ENCODE results near the gene FAS.

FAS gene

GRCh38 chr10:88971221-88972061, 19.2 kb upstream of the FAS start:
- DNase-seq = no peak

- DNase-seq = no peak
Measured at GRCh38 chr10:88974012-88974411, 16.6 kb upstream of the FAS start.

GRCh38 chr10:88974446-88975376, 15.9 kb upstream of the FAS start:
- no peak for DNase-seq

- DNase-seq = no peak
Measured at GRCh38 chr10:88975377-88975720, 15.2 kb upstream of the FAS start.

GRCh38 chr10:88978463-88978862, 12.1 kb upstream of the FAS start:
- DNase-seq = no peak

- no peak for DNase-seq
Measured at GRCh38 chr10:88979153-88979562, 11.4 kb upstream of the FAS start.

- DNase-seq = no peak
Measured at GRCh38 chr10:88979603-88980002, 11.0 kb upstream of the FAS start.

GRCh38 chr10:88980247-88980646, 10.4 kb upstream of the FAS start:
- DNase-seq = no peak

- no peak for DNase-seq
Measured at GRCh38 chr10:88980800-88981199, 9.8 kb upstream of the FAS start.

GRCh38 chr10:88981435-88981834, 9.2 kb upstream of the FAS start:
- DNase-seq = no peak

- no peak for DNase-seq
Measured at GRCh38 chr10:88982366-88982765, 8.2 kb upstream of the FAS start.

GRCh38 chr10:88983206-88983605, 7.4 kb upstream of the FAS start:
- DNase-seq = no peak

- no peak for DNase-seq
Measured at GRCh38 chr10:88983939-88984338, 6.7 kb upstream of the FAS start.

- DNase-seq = no peak
Measured at GRCh38 chr10:88984525-88984924, 6.1 kb upstream of the FAS start.

GRCh38 chr10:88986549-88987242, 3.9 kb upstream of the FAS start:
- DNase-seq = no peak

- DNase-seq = no peak
Measured at GRCh38 chr10:88987243-88987725, 3.3 kb upstream of the FAS start.

GRCh38 chr10:88987840-88988239, 2.8 kb upstream of the FAS start:
- no peak for DNase-seq

- no peak for DNase-seq
Measured at GRCh38 chr10:88989423-88989822, 1.2 kb upstream of the FAS start.

GRCh38 chr10:88989824-88990383, 694 bp upstream of the FAS start:
- DNase-seq = no peak

- DNase-seq = peak; percentile 62
Measured at GRCh38 chr10:88991161-88991898, 732 bp downstream of the FAS start.

- DNase-seq = no peak
Measured at GRCh38 chr10:88991899-88992320, 1.3 kb downstream of the FAS start.

GRCh38 chr10:88992921-88993524, 2.4 kb downstream of the FAS start:
- no peak for DNase-seq
